K562 (cell line): ENCODE data around the gene MED22. TPM values are rescaled to one million over a fixed set of nuclear protein-coding genes. Genes with fewer than 3 reads are reported as not detected.

ENCODE experiments used
- ATAC-seq: fragments of 200-7000 bp; cut with Tn5 transposase; 3 replicates; pipeline ENCODE4 v1.9.1; 2020; ENCODE audit warnings: moderate library complexity
- BruUV-seq: library from RNA; stranded (reverse); fragments of 400-500 nt; replicated peaks from 2 replicates; lab custom pipeline; 2021; lab: Mats Ljungman, UMichigan
- CTCF ChIA-PET: fragments of 300-600 bp; formaldehyde crosslinking; extraction: SDS; loops from one replicate; lab custom pipeline; 2021; ENCODE audit warnings: low intra/inter-chr PET ratio; lab: Yijun Ruan, JAX
- POLR2A ChIA-PET: fragments of 300-600, 350-650 bp; sonication (Branson Sonifier 250); formaldehyde crosslinking; extraction: SDS; loops from one replicate; lab custom pipeline; 2021; ENCODE audit warnings: antibody characterized with exemption, inconsistent platforms; lab: Yijun Ruan, JAX
- DNase-seq, 4 experiments: peaks; one replicate each; pipeline versions ENCODE4 v3.0.0 to v3.0.0-alpha.2; 2011 to 2018; ENCODE audit warnings: low spot score in 3 of 4, mixed read lengths in 3 of 4; ENCODE audit errors: extremely low read depth in 1 of 4
- FAIRE-seq: peaks from 2 replicates; lab custom pipeline; 2011; peaks lifted over from hg19 to GRCh38; lab: Jason Lieb, UNC
- H2AFZ ChIP-seq: 2 replicates; pipeline ENCODE4 v1.6.0; 2011; ENCODE audit warnings: low read depth, low read length, control low read depth, inconsistent platforms
- H3K27ac ChIP-seq: fragments of 200-600 bp; 3 replicates; pipeline ENCODE4 v1.8.0; 2011; ENCODE audit warnings: low read depth, mild to moderate bottlenecking, control low read depth, inconsistent platforms, low read length, moderate library complexity, mixed read lengths; ENCODE audit errors: extremely low read depth
- H3K27me3 ChIP-seq, 2 experiments: fragments of 300-600 bp in 1 of 2; 2 replicates in 1 of 2; 3 replicates in 1 of 2; pipeline versions ENCODE4 v1.6.0 to v1.8.0; 2011; ENCODE audit warnings: inconsistent platforms in 2 of 2, low read length in 2 of 2, mild to moderate bottlenecking in 1 of 2, mixed read lengths in 1 of 2, moderate library complexity in 1 of 2; ENCODE audit not compliant: control insufficient read depth in 2 of 2, insufficient read depth in 2 of 2
- H3K36me3 ChIP-seq: fragments of 300-600 bp; 3 replicates; pipeline ENCODE4 v1.8.0; 2011; ENCODE audit warnings: mild to moderate bottlenecking, low read length, inconsistent platforms; ENCODE audit not compliant: control insufficient read depth, insufficient read depth
- H3K4me1 ChIP-seq, 2 experiments: fragments of 200-600 bp in 1 of 2; replicated peaks in 1 of 2; 2 replicates in 1 of 2; 3 replicates in 1 of 2; pipeline versions ENCODE4 v1.5.1 to v1.8.0; 2011; ENCODE audit warnings: inconsistent platforms in 2 of 2, low read length in 2 of 2, mild to moderate bottlenecking in 1 of 2, mixed read lengths in 1 of 2, moderate library complexity in 1 of 2; ENCODE audit not compliant: control insufficient read depth in 2 of 2, insufficient read depth in 2 of 2
- H3K4me2 ChIP-seq: 2 replicates; pipeline ENCODE4 v1.6.1; 2011; ENCODE audit warnings: low read length, control low read depth, inconsistent platforms, mixed read lengths; ENCODE audit not compliant: insufficient read depth
- H3K4me3 ChIP-seq: fragments of 200-600 bp; sonication (generic), shearing (Covaris generic); 2 replicates; pipeline ENCODE4 v1.5.1; 2016; ENCODE audit warnings: control low read depth, inconsistent platforms
- H3K79me2 ChIP-seq: fragments of 200-600 bp; 3 replicates; pipeline ENCODE4 v1.8.0; 2011; ENCODE audit warnings: low read length, inconsistent platforms; ENCODE audit not compliant: control insufficient read depth, insufficient read depth
- H3K9ac ChIP-seq, 2 experiments: 2 replicates each; pipeline versions ENCODE4 v1.6.0 to v1.6.1; 2011; ENCODE audit warnings: low read depth in 2 of 2, low read length in 2 of 2, control low read depth in 1 of 2, inconsistent platforms in 1 of 2, mild to moderate bottlenecking in 1 of 2, mixed read lengths in 1 of 2; ENCODE audit not compliant: insufficient read depth in 1 of 2
- H3K9me1 ChIP-seq: one replicate; pipeline ENCODE4 v1.6.0; 2011; ENCODE audit warnings: inconsistent platforms, mild to moderate bottlenecking, low read length, moderate library complexity; ENCODE audit not compliant: control insufficient read depth, insufficient read depth
- H3K9me3 ChIP-seq: replicated peaks from 2 replicates; pipeline ENCODE4 v1.5.1; 2011; ENCODE audit warnings: low read depth, low read length, inconsistent platforms; ENCODE audit not compliant: control insufficient read depth, insufficient read depth
- H4K20me1 ChIP-seq: replicated peaks from 2 replicates; pipeline ENCODE4 v1.6.1; 2011; ENCODE audit warnings: low read length, inconsistent platforms, mixed read lengths; ENCODE audit not compliant: control insufficient read depth, insufficient read depth
- FOXK2 ChIP-seq, 2 experiments: fragments of 450-650 bp; IDR thresholded peaks in 1 of 2; conservative IDR thresholded peaks in 1 of 2; 2 replicates each; pipeline ENCODE4 v1.6.1; 2016; ENCODE audit warnings: low read depth in 2 of 2, mild to moderate bottlenecking in 1 of 2
- IRF2 ChIP-seq: sonication (generic); formaldehyde crosslinking; IDR thresholded peaks from 2 replicates; pipeline ENCODE4 v1.8.1; 2022; ENCODE audit warnings: mild to moderate bottlenecking, missing genetic modification reagents
- NKRF ChIP-seq: fragments of 450-650 bp; IDR thresholded peaks from 2 replicates; pipeline ENCODE4 v1.6.1; 2016; ENCODE audit warnings: borderline replicate concordance
- PML ChIP-seq: IDR thresholded peaks from 2 replicates; pipeline ENCODE4 v1.6.1; 2012; ENCODE audit warnings: low read length, inconsistent platforms
- PRMT5 ChIP-seq: sonication (generic); formaldehyde crosslinking; IDR thresholded peaks from 2 replicates; pipeline ENCODE4 v1.5.0; 2020; ENCODE audit warnings: missing genetic modification reagents
- SP2 ChIP-seq: IDR thresholded peaks from 2 replicates; pipeline ENCODE4 v1.6.1; 2011; ENCODE audit warnings: mild to moderate bottlenecking, low read depth, low read length, moderate library complexity; ENCODE audit not compliant: poor library complexity, severe bottlenecking; ENCODE audit errors: extremely low read depth
- SRSF1 ChIP-seq: fragments of 200-400 bp; formaldehyde crosslinking; IDR thresholded peaks from 2 replicates; pipeline ENCODE4 v1.6.1; 2017; ENCODE audit warnings: mild to moderate bottlenecking, low read depth, low read length, moderate library complexity
- STAT5B ChIP-seq: fragments of 250-450 bp; sonication (Bioruptor Pico); IDR thresholded peaks from 2 replicates; pipeline ENCODE4 v1.8.0; 2021; ENCODE audit warnings: mild to moderate bottlenecking, inconsistent platforms
- TRIM24 ChIP-seq, 2 experiments: fragments of 450-650 bp; IDR thresholded peaks; 2 replicates each; pipeline ENCODE4 v1.6.1; 2016
- XRCC4 ChIP-seq: IDR thresholded peaks from one replicate; pipeline ENCODE4 v1.6.1; 2011; ENCODE audit not compliant: insufficient read depth, insufficient read length; ENCODE audit errors: extremely low read depth
- ZNF12 ChIP-seq: sonication (generic); formaldehyde crosslinking; IDR thresholded peaks from 2 replicates; pipeline ENCODE4 v1.4.0; 2020; ENCODE audit warnings: mild to moderate bottlenecking, missing genetic modification reagents
- ZNF41 ChIP-seq: fragments of 250-450 bp; sonication (Bioruptor Pico); conservative IDR thresholded peaks from 2 replicates; pipeline ENCODE4 v1.4.0; 2020; ENCODE audit warnings: mild to moderate bottlenecking
- ZNF609 ChIP-seq: sonication (generic); formaldehyde crosslinking; IDR thresholded peaks from 2 replicates; pipeline ENCODE4 v1.8.1; 2023; ENCODE audit warnings: missing genetic modification reagents, mild to moderate bottlenecking, borderline replicate concordance
- ZSCAN29 ChIP-seq: fragments of 450-650 bp; IDR thresholded peaks from 2 replicates; pipeline ENCODE4 v1.6.1; 2017
- WGBS: fragments of 100-300 bp; shearing (Covaris generic); methylation state at CpG from one replicate; pipeline ENCODE4 v1.1.6; 2016; ENCODE audit warnings: low coverage, mixed read lengths; ENCODE audit not compliant: insufficient coverage; ENCODE audit errors: missing lambda C conversion rate; 5-methylcytosine and 5-hydroxymethylcytosine counted together
- in situ Hi-C: fragments of 300-500 bp; cut with MboI; formaldehyde crosslinking; loops from 4 replicates; pipeline ENCODE4 v1.15.0; 2018; ENCODE audit warnings: inconsistent platforms, mixed read lengths
- intact Hi-C: fragments of 100-400 bp; cut with micrococcal nuclease; formaldehyde crosslinking; loops from 2 replicates; pipeline ENCODE4 v1.14.2; 2022
- polyA plus RNA-seq, 8 experiments: library from polyadenylated mRNA; depleted of rRNA in 4 of 8; stranded (reverse) in 5 of 8; unstranded in 3 of 8; fragments of >200 nt; fragmentation: Nextera tagmentation in 2 of 8; fragmentation: Illumina TruSeq in 1 of 8; extraction: Ambion mirVana in 2 of 8; extraction: Trizol in 1 of 8; gene quantifications; 2 replicates each; pipeline versions ENCODE4 v1.2.1 to v1.2.3, GENCODE V29; 2011 to 2014; ENCODE audit warnings: inconsistent platforms in 1 of 8, missing spikeins in 1 of 8
- total RNA-seq, 7 experiments: library from RNA; depleted of rRNA in 6 of 7; stranded (reverse); fragments of >200 nt in 6 of 7; fragmentation: Illumina TruSeq in 2 of 7; extraction: Trizol in 2 of 7; gene quantifications; 2 replicates each; pipeline versions ENCODE4 v1.2.1 to v1.2.3, GENCODE V29; 2011 to 2021; ENCODE audit warnings: low replicate concordance in 1 of 7

The MED22 gene
- total and polyA plus RNA-seq, 9 of the 15 experiments (the other 6 are each of a cell fraction or from before 2014, with no cell fraction given) = 0.73 to 35.6 (median 22.3) TPM

GRCh38 chr9:133356391-133357091, 8.6 kb upstream of the MED22 start, which contains the start of the genes SURF1 and SURF2:
Gene SURF1 (minus strand): TSS chr9:133356487. CDS start chr9:133356453, 34 bp downstream.
Gene SURF2 (plus strand): TSS chr9:133356550. CDS start chr9:133356593, 43 bp downstream.
- ATAC-seq (peak; percentile 85), FAIRE-seq (peak; percentile 23), DNase-seq (peak; percentile 83 to 91 (median 88))
- ChIA-PET POLR2A (interaction anchor here (0.5 to 7.4 kb wide), 11 partner anchors 7 to 1990 kb away, joined by 3 to 109 read pairs (median 4); partner anchors contain the start of genes MED22 and RPL7A), CTCF (interaction anchor here (0.7 kb wide), 1 partner anchor 19 kb away, joined by 4 read pairs; the partner anchor contains the start of gene SURF4)
- no peaks in the 10 kb centered on the region for H3K9me1 ChIP-seq
- BruUV-seq = no TSS peak
- H3K9me3 ChIP-seq = no peaks in the 10 kb centered on the region
- H3K27me3 ChIP-seq = no peaks in the 10 kb centered on the region
- peak within 1 kb of the TSS; percentile 80 to 96 for H3K9ac ChIP-seq
- peak within 1 kb of the TSS; percentile 86 for H3K4me2 ChIP-seq
- H2AFZ ChIP-seq = peak within 1 kb of the TSS; percentile 85
- H4K20me1 ChIP-seq = peaks cover 40% of the 10 kb centered on the region
- H3K27ac ChIP-seq = peak within 1 kb of the TSS; percentile 48
- H3K36me3 ChIP-seq = peaks cover 71% of the 10 kb centered on the region
- 2% methylated on average over 40 of the region's 78 CpGs for WGBS
- peaks cover 36% of the 10 kb centered on the region for H3K79me2 ChIP-seq
- peak within 1 kb of the TSS; percentile 67 for H3K4me3 ChIP-seq
- intact Hi-C loops (no loop called here), in situ Hi-C loops (no loop called here)
- H3K4me1 ChIP-seq = peaks cover 17 to 45% of the 10 kb centered on the region in 2 experiments; a peak in 4 of 5 replicates
- TF ChIP-seq XRCC4 = no peak
- no peak for TF ChIP-seq ZNF12
- no peak for TF ChIP-seq PRMT5 (CRISPR knock-in tag)
- no peak for TF ChIP-seq ZSCAN29
- TF ChIP-seq TRIM24 (IDR thresholded peaks at IDR 0.05) = no peak
- no peak for TF ChIP-seq ZNF41
- no peak for TF ChIP-seq ZNF609 (CRISPR knock-in tag)
- TF ChIP-seq SP2 = no peak
- no peak for TF ChIP-seq FOXK2 (conservative IDR thresholded peaks at IDR 0.05 in 1 of 2, IDR thresholded peaks at IDR 0.05 in 1 of 2; ENCODE audit: low read depth in 2 of 2)
- no peak for TF ChIP-seq IRF2
- TF ChIP-seq STAT5B (CRISPR knock-in tag) = no peak
- TF ChIP-seq NKRF = peak; percentile 93
- TF ChIP-seq PML = no peak
- TF ChIP-seq SRSF1 = no peak
